ENCODE data around the gene MAGEF1. TPM values are rescaled to one million over a fixed set of nuclear protein-coding genes. Genes with fewer than 3 reads are reported as not detected.

MAGEF1 gene
- total RNA-seq, 1 donor from 2014 or later, result 47.5 TPM

DNA sequence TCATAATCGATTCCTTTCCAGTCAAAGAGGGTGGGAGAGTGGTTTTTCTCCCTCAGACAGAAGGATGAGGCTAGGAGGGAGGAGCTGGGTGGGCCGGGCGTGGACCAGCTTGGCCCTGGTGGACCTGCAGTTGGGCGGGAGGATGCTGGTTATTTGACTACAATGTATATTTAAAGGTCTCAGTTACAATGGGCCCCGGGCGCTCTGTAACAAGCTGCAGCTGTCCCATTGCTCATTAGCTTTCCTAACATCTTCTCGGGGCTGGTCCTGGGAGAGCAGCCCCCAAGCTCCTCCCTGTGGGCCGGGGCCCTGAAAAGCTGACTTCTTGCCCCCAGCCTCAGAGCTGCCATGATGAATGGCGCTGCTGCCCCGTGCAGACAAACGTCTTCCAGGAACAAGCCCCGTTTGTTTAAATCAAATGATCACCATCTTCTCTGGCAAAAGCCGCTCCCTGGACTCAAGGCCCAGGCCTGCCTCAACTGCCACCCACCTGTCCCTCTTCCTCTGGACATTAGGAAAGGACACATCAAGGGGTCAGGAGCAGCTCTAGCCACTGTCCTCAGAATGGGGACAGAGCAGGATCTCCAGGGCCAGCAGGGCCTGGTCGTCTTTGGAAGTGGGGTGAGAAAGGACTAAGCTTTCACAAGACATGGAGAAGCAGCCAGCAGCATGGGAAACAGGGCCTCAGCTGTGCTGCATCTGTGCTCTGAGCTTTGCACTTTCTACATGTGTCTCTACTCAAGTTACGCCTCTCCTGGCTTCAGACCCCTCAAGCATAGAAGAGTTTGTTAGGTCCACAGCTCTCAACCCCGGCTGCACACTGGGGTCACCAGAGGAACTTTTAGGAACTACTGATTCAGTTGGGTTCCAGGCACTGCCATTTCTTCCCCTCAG, 38.6 kb downstream of the MAGEF1 start:
- Mint-ChIP-seq H3K4me3 (ENCODE audit: unreplicated experiment) (no peak overlapping the region), H3K27me3 (ENCODE audit: unreplicated experiment) (peaks cover 29% of the 10 kb centered on the region), H3K9me3 (ENCODE audit: unreplicated experiment) (no peaks in the 10 kb centered on the region), H3K4me1 (ENCODE audit: unreplicated experiment) (peaks cover 11% of the 10 kb centered on the region), H3K27ac (ENCODE audit: unreplicated experiment) (no peak overlapping the region), H3K36me3 (ENCODE audit: unreplicated experiment) (no peaks in the 10 kb centered on the region)
- TF ChIP-seq, protein P1, sequence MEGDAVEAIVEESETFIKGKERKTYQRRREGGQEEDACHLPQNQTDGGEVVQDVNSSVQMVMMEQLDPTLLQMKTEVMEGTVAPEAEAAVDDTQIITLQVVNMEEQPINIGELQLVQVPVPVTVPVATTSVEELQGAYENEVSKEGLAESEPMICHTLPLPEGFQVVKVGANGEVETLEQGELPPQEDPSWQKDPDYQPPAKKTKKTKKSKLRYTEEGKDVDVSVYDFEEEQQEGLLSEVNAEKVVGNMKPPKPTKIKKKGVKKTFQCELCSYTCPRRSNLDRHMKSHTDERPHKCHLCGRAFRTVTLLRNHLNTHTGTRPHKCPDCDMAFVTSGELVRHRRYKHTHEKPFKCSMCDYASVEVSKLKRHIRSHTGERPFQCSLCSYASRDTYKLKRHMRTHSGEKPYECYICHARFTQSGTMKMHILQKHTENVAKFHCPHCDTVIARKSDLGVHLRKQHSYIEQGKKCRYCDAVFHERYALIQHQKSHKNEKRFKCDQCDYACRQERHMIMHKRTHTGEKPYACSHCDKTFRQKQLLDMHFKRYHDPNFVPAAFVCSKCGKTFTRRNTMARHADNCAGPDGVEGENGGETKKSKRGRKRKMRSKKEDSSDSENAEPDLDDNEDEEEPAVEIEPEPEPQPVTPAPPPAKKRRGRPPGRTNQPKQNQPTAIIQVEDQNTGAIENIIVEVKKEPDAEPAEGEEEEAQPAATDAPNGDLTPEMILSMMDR (IDR thresholded peaks at IDR 0.05), result no peak
- no peak for DNase-seq (ENCODE audit: extremely low spot score, unreplicated experiment)

DNA sequence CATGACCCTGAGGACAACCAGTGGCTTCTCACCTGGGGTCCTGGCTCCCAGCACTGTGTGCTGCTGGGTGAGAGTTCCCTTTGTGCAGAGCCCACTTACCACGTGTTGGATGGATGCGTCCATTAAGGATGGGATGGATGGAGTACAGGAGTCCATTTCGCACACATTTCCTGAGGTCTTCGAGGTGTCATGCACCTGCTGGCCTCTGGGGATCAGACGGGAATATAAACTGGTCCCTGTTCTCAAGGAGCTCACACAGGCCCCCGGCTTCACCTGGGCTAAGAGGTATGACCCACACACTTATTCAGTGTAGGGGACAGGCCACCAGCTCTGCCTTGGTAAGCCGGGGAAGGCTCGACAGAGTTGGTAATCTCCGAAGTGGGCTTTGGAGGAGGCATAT, 39.5 kb downstream of the MAGEF1 start:
- Mint-ChIP-seq H3K36me3 (ENCODE audit: unreplicated experiment) (no peaks in the 10 kb centered on the region), H3K4me3 (ENCODE audit: unreplicated experiment) (no peak overlapping the region), H3K9me3 (ENCODE audit: unreplicated experiment) (no peaks in the 10 kb centered on the region), H3K4me1 (ENCODE audit: unreplicated experiment) (peaks cover 3% of the 10 kb centered on the region), H3K27ac (ENCODE audit: unreplicated experiment) (no peak overlapping the region), H3K27me3 (ENCODE audit: unreplicated experiment) (peaks cover 34% of the 10 kb centered on the region)
- TF ChIP-seq, protein P1 (IDR thresholded peaks at IDR 0.05), result no peak
- no peak for DNase-seq (ENCODE audit: extremely low spot score, unreplicated experiment)

DNA sequence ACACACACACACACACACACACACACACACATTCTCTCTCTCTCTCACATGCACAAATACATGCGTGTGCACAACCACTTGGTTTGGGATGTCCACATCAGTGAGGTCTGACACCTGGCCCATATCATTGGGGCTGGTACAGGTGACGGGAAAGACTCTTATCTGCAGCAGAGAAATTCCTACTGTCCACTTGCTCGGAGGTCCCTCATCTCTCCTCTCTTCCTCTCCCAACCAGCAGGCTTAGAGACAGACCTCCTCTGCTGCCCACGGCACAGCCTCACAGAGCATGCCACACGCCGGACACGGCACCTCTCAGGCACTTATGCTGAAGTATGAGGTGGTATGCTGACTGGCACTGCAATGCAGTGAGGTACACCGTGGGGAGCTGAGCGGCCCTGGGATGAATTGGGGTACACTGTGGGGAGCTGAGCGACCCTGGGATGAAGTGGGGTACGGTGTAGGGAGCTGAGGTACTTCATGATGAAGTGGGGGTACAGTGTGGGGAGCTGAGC, 41.7 kb downstream of the MAGEF1 start:
- peaks cover 3% of the 10 kb centered on the region for H3K4me1 Mint-ChIP-seq (ENCODE audit: unreplicated experiment)
- TF ChIP-seq, protein P1 (IDR thresholded peaks at IDR 0.05), result no peak
- no peak for DNase-seq (ENCODE audit: extremely low spot score, unreplicated experiment)
- no peaks in the 10 kb centered on the region for H3K36me3 Mint-ChIP-seq (ENCODE audit: unreplicated experiment)
- H3K27ac Mint-ChIP-seq (ENCODE audit: unreplicated experiment), result no peak overlapping the region
- H3K27me3 Mint-ChIP-seq (ENCODE audit: unreplicated experiment), result peaks cover 41% of the 10 kb centered on the region
- no peaks in the 10 kb centered on the region for H3K9me3 Mint-ChIP-seq (ENCODE audit: unreplicated experiment)
- H3K4me3 Mint-ChIP-seq (ENCODE audit: unreplicated experiment), result no peak overlapping the region

DNA sequence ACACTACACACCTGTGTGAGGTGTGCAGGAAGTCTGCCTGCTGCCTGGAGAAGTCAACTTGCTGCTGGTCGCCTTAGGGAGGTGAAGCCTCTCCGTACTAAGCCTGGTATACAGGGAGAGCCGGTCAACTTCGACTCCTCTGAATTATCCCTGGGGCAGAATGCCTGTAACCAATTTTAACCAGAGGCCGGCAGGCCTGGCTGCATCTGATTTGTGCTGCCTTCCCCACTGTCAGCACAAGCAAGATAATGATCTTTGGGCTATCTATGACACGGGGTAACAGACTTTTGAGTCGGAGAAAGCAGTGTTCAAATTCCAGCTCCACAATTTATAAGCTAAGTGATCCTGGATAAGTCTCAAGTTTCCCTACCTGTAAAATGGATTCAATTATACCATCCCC, 42.3 kb downstream of the MAGEF1 start:
- H3K27ac Mint-ChIP-seq (ENCODE audit: unreplicated experiment), result no peak overlapping the region
- H3K9me3 Mint-ChIP-seq (ENCODE audit: unreplicated experiment), result no peaks in the 10 kb centered on the region
- H3K36me3 Mint-ChIP-seq (ENCODE audit: unreplicated experiment), result no peaks in the 10 kb centered on the region
- TF ChIP-seq, protein P1 (IDR thresholded peaks at IDR 0.05), result no peak
- peaks cover 3% of the 10 kb centered on the region for H3K4me1 Mint-ChIP-seq (ENCODE audit: unreplicated experiment)
- peaks cover 37% of the 10 kb centered on the region for H3K27me3 Mint-ChIP-seq (ENCODE audit: unreplicated experiment)
- DNase-seq (ENCODE audit: extremely low spot score, unreplicated experiment), result no peak
- H3K4me3 Mint-ChIP-seq (ENCODE audit: unreplicated experiment), result no peak overlapping the region

DNA sequence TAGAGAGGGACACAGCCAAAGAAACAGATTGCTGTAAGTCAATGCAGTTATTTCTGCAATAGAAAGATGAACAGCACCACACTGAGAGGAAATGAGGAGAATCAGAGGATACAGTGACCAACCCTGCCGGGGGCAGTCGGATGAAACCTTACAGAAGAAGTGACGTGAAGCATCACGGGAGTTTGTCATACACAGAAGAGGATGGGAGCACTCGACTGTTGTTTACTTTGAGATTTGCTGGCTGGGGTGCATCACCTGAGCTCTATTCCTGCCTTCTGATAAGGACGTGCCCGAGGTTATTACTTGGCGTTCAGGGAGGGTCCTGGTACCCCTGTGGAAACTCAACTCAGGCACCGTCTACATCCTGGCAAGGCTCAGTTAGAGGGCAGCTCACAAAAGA, 45.4 kb downstream of the MAGEF1 start:
- no peak for DNase-seq (ENCODE audit: extremely low spot score, unreplicated experiment)
- peaks cover 10% of the 10 kb centered on the region for H3K4me1 Mint-ChIP-seq (ENCODE audit: unreplicated experiment)
- no peak overlapping the region for H3K4me3 Mint-ChIP-seq (ENCODE audit: unreplicated experiment)
- H3K9me3 Mint-ChIP-seq (ENCODE audit: unreplicated experiment), result no peaks in the 10 kb centered on the region
- H3K27ac Mint-ChIP-seq (ENCODE audit: unreplicated experiment), result no peak overlapping the region
- TF ChIP-seq, protein P1 (IDR thresholded peaks at IDR 0.05), result no peak
- H3K27me3 Mint-ChIP-seq (ENCODE audit: unreplicated experiment), result peaks cover 34% of the 10 kb centered on the region
- no peaks in the 10 kb centered on the region for H3K36me3 Mint-ChIP-seq (ENCODE audit: unreplicated experiment)

All from osteocyte (in vitro differentiated cells).